ENCODE results near the gene MAML3.

Gene MAML3

GRCh38 chr4:139851639-139852038 is 302.3 kb downstream of the MAML3 start:
- DNase-seq = no peak

- no peak for DNase-seq
These were observed 302.9 kb downstream of the MAML3 start for GRCh38 chr4:139851133-139851532.

GRCh38 chr4:139849219-139849618 is 304.8 kb downstream of the MAML3 start:
- no peak for DNase-seq

GRCh38 chr4:139848028-139848427 is 306.0 kb downstream of the MAML3 start:
- DNase-seq = no peak

GRCh38 chr4:139847602-139848001 is 306.4 kb downstream of the MAML3 start:
- DNase-seq = no peak

GRCh38 chr4:139846766-139847165 is 307.2 kb downstream of the MAML3 start:
- DNase-seq = no peak

- DNase-seq = no peak
These were observed 308.4 kb downstream of the MAML3 start for GRCh38 chr4:139845453-139846093.

GRCh38 chr4:139844459-139845036 is 309.4 kb downstream of the MAML3 start:
- DNase-seq = no peak

GRCh38 chr4:139844057-139844456 is 309.9 kb downstream of the MAML3 start:
- DNase-seq = no peak

- DNase-seq = no peak
These were observed 310.3 kb downstream of the MAML3 start for GRCh38 chr4:139843641-139844040.

- DNase-seq = no peak
These were observed 312.4 kb downstream of the MAML3 start for GRCh38 chr4:139841464-139842195.

GRCh38 chr4:139840773-139841172 is 313.2 kb downstream of the MAML3 start:
- no peak for DNase-seq

- DNase-seq = no peak
These were observed 314.5 kb downstream of the MAML3 start for GRCh38 chr4:139839403-139840031.

GRCh38 chr4:139838811-139839210 is 315.2 kb downstream of the MAML3 start:
- DNase-seq = no peak

- no peak for DNase-seq
These were observed 319.0 kb downstream of the MAML3 start for GRCh38 chr4:139834981-139835391.

GRCh38 chr4:139834226-139834662 is 319.7 kb downstream of the MAML3 start:
- DNase-seq = no peak

GRCh38 chr4:139833151-139833910 is 320.7 kb downstream of the MAML3 start:
- DNase-seq = no peak

GRCh38 chr4:139828966-139829664 is 324.9 kb downstream of the MAML3 start:
- no peak for DNase-seq

GRCh38 chr4:139826426-139826825 is 327.6 kb downstream of the MAML3 start:
- DNase-seq = peak; percentile 69

- DNase-seq = peak; percentile 51
These were observed 328.4 kb downstream of the MAML3 start for GRCh38 chr4:139825523-139826014.

- no peak for DNase-seq
These were observed 329.0 kb downstream of the MAML3 start for GRCh38 chr4:139824882-139825522.

- no peak for DNase-seq
These were observed 330.2 kb downstream of the MAML3 start for GRCh38 chr4:139823746-139824145.
